ENCODE measurements around the gene STARD5.
A peak's percentile ranks its signal among the peaks of the same experiment; 100 is the strongest.

STARD5 gene

DNA sequence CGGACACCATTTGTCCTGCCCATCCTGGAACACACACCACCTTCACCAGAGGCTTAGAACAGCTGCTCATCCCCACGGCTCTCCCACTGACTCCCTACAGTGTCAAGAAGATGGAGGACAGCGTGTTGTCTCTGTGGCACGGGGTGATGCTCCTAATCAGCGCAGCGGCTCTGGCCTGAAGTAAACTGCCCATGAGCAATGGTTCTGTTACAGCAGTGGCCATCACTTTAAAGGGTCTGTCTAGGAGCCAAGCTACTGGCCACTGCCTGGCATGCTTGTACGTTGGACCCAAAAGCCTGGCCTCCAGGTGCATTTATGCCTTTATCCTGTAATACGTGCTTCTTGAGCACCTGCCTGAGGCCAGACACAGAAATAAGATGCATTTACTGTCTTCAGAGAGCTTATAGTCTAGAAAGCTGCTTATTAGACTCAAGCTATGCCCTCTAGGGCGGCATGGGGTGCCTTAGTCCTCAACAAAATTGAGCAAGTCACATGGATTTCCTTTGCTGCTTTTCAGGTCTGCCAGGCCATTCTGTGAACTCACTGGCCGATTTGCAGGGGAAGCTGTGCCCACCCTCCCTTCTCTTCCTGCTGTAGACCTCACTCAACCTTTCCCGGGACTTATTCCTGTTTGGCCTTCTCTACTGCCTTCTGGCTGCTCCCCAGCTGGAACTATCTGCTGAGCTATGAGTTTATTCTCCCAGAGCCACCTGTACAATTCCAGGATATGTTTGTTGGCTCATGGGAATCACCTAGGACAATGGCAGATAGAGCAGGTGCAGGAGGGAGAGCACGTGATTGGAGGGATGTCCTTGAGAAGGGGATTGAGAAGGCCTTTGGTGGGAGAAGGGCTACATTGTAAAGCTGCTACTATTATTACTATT lies 51.9 kb downstream of the STARD5 start:
- DNase-seq, result no peak

DNA sequence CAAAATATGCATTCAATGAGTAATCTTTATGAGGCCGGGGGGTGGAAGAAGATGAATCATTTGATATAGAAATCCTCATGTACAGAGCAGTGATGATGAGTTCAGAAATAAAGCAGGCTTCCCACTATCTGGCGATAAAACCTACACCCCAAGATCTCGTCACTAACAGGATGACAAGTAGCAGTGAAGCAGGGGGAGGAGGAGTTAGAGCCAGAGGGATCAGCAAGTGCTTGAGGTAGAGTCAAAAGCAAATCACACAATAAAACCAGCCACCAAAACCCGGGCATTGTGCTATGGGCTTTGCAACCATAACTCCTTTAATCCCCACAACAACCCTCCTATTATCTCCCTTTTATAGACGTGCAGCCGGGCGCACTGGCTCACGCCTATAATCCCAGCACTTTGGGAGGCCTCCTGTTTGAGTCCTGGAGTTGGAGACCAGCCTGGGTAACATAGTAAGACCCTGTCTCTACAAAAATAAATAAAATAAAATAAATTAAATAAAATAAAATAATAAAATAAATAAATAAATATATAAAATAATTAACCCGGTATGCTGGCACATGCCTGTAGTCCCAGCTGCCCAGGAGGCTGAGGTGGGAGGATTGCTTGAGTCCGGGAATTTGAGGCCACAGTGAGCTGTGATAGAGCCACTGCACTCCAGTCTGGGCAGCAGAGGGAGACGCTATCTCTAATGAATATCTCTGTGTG lies 53.0 kb downstream of the STARD5 start:
- no peak for DNase-seq

DNA sequence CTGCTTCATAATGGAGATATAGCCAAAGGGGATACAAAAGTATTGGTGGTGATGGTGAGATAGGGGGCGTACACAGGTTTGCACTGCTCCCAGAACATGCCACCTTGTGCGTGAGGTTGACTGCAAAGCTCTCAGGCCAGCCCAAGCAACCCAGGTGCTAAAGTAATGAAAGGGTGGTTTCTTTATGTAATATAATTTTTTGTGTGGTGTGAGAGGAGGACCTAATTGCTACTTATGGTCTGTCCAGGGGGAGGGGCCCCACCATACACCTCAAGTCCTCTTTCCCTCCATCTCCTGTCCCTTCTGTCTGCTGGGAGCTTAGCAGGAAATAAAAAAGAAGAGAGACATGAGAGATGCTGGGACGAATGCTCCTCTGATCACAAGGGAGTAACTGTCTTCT lies 53.8 kb downstream of the STARD5 start:
- no peak for DNase-seq

DNA sequence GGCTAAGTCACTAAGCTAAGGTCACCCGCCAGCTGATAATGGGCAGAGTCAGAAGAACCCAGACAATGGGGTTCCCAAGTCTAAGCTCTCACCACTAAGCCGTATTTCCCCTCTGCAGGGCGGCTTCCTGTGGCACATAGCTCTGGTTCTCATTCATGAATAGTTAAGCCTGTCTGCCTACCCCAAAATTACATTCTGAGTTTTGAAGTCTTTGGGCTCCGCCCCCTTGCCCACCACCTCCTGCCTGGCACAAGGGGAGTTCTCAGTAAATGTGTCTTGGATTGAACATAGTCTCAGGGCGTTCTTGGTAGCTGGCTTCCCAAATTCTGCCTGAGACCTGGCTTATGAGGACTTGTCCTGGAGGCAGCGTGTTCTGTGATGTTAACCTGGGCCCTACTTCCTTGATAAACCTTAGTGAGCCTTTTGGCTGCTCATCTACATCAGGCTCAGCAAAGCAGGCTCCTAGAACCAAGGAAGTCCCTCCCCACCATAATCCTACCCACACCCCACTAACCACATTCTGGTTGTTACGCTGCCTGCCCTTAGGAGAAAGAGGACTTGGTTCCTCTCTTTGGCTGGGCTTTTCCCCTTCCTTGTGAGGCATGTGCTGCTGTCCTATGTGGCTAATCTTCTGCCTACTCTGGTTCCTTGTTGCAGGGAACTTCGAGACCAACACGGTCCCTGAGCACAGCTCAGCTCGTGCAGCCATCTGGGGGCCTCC lies 54.9 kb downstream of the STARD5 start:
- no peak for DNase-seq

DNA sequence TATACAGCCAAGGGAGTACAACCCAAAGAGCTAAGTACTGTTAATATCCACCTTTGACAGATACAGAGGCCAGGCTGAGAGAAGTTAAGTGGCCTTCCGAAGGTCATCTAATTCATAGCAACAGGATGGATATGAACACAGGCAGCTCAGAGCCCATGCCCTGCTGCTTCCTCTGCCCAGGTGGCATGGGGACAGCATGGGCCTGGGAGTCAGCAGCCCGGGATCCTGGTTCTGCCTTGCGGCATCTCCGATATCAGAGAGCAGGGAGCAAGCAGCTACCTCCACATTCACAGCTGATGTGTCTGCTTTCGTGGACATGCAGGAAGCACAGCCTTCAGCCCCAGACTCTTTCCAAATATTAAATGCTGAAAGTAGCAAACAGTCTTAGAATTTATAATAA lies 55.6 kb downstream of the STARD5 start:
- DNase-seq, result no peak

DNA sequence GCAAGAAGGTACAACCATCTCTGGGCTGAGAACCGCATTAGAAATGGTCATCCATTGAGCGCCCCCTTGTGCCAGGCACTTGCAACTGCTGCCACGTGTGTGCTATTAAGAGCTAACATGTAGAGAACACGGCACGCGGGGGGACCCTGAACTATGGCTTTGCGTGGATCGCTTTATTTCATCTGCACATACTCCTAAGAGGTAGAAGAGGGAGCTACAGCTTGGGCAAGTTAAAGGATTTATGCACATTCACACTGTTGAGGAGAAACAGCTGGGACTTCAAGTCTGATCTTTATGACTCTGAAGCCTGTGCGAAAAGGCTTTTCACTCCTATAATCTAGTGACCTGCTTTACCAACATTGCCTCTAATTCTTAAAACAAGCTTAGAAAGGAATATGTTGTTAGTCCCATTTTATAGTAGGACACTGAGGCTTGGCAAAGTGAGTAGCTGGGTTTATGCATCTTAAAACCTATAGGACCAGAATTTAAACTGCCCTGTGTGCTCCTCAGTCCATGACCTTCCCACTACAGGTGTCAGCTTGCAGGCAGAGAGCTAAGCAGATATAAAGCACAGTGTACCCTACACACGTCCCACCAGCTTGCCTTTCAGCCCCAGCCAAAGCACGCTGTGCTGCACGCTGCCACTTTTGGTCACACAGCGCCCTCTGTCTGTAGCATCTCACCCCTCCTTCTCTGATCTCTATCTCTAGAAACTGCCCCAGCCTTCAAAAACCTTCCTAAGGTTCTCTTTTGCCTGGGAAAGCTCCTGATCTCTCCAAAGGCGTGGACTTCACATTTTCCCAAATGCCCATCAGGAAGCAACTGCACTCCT lies 57.8 kb downstream of the STARD5 start:
- peak; percentile 66 for DNase-seq

DNA sequence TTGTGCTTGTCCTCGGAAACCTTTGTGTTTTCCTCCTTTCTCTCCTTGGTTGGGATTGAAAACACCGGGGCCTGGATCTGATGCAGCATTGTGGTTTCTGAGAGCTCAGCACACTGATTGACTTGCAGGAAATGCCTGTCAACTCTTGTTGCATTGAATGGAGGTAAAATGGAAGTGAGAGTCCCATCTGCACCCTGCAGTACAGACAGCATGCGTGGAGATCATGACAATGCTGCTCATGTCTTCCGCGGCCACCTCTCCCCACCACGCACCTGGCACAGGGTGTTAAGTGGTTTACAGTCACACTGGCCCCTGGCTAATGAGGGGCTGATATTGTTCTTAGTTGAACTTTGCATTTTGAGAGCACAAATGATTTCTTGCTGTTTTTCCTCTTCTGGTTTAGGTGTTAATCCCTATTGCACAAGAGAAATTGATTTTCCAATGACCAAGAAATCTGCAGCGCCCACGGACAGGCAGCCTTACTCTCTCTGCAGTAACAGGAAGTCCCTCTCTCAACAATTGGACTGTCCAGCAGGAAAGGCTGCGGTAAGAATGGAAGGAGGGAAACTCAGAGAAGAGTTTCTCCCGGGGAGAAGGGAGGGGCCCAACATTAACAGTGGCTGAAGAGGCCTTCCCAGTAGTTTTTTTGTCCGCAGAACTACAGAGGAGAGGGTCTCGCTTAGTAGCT lies 58.5 kb downstream of the STARD5 start:
- DNase-seq, result no peak

DNA sequence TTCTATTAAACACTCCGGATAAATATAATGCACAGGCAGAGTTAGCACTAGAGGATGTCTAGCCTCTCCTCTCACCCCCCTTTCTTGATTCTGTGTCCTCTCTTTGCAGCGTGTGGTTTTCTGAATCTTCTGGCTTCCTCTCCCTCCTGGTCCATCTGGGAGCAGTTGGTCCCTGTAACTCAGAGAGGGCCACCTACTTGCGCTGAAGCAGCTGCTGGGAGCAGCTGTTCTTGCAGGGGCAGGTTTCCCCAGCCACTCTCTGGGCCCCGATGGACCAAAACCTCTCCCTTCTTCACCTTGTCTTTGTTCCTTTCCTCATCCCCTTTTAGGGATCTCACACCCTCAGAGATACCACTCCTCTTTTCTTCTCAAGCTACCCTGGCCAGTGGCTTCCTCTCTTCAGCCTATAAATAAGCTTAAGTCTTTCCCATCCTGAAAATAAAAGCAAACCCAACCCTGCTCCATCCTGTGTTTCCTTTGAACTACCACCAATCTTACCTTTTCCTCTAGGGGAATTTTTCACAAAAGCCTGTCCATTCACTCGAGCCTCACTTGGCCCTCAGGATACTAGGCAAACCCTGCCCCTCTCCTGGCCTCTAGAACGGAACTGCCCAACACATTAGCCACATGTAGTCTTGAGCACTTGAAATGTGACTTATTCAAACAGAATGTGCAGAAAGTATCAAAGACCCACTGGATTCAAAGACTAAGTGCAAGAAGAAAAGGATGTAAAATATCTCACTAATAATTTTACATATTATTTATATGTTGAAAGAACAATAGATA lies 59.7 kb downstream of the STARD5 start:
- no peak for DNase-seq

DNA sequence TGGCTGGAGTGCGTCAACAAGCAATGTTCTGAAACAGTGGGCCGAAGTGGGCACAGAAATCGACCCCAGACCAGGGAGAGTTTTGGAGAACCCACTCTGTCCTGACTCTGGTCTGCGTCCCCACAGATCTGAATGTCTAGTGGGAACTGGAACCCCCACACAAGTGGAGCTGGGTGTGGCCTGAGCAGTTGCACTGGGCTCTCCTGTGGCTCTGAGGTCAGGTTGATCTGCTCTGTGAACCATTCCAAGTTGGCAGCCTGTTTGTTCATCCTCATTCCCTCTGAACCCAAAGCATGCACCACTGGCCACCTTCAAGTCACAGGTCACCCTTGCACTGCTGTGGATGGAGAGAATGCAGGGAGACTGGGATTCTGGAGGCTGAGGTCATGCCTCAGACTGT lies 60.5 kb downstream of the STARD5 start:
- DNase-seq, result no peak

DNA sequence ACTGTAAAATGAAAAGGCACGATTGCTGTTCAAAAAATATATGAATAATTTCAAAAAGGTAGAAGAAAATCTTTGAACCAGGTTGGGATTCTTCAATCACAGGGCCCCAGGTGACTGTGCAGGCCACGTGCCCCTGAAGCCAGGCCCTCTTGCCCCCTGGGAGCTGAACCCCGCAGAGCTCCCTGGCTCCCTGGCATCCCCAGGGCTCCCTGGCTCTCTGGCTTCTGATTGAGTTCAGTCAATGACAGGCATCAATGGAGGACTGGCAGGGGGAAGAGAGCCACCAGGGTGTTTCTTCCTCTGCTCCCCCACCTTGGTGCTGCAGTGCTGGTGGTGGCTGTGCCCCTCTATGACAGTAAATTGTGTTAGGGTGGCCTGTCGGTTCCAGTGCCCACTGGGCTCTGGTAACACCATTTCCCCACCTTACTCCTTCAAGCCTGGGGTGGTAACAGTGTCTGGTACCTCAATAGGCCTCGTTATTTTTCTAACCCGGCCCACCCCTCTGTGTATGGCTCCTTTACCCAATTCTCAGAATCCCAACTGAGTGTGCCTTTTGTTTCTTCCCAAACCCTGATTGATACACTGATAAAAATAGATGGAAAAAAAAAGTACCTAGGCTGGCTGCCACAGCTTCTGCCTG lies 62.6 kb downstream of the STARD5 start:
- no peak for DNase-seq

DNA sequence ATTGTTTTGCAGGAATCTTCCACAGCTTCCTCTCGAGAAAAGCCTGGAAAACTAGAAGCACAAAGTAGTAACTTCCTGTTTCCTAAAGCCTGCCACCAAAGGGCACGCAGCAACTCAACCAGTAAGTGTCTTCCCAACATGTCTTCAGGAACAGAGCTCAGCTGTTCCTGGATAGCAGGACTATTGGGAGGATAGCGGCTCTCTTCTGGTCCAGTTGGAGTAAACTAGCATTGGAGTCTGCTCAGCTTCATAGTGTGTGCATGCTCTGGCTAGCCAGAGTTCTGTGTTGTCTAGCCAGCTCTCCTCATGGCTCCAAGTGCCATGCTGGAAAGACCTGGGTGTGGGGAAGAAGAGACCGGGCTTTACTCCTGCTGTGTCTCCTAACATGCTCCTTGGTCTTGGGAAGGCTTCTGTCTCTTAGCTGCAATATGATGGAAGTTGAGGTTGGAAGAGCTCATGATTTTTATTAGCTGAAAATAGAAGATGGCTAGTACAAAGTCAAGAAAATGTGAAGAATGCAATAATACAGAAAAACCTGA lies 64.1 kb downstream of the STARD5 start:
- no peak for DNase-seq

All from NCI-H1436 (cell line).